Activated T-helper 1 cell treated with anti-CD3 and anti-CD28 coated beads, Interleukin-12 subunit alpha, Interleukin-12 subunit beta, Interleukin-2, Interleukin-4 antibody, amounts not matched to agents 30 ng/mL and 10 ng/mL and 1 ng/mL, durations not matched to agents 14 hours and 24 hours and 36 hours (primary cell): Measurements from ENCODE around the gene BICD1. TPM values are rescaled to one million over a fixed set of nuclear protein-coding genes. Genes with fewer than 3 reads are reported as not detected.

ENCODE experiments used
- DNase-seq: peaks from one replicate; pipeline ENCODE4 v3.0.0; 2021; ENCODE audit warnings: low spot score
- H3K27ac Mint-ChIP-seq: one replicate; pipeline ENCODE4 v1.8.0; 2021; ENCODE audit warnings: mild to moderate bottlenecking, mixed read lengths
- H3K27me3 Mint-ChIP-seq: one replicate; pipeline ENCODE4 v1.8.0; 2022; ENCODE audit warnings: mild to moderate bottlenecking, moderate library complexity, mixed read lengths; ENCODE audit not compliant: insufficient read depth
- H3K36me3 Mint-ChIP-seq: one replicate; pipeline ENCODE4 v1.8.0; 2021; ENCODE audit warnings: low read depth, mixed read lengths
- H3K4me1 Mint-ChIP-seq: one replicate; pipeline ENCODE4 v1.8.0; 2021; ENCODE audit warnings: low read depth, mixed read lengths
- H3K4me3 Mint-ChIP-seq: one replicate; pipeline ENCODE4 v1.8.0; 2021; ENCODE audit warnings: mild to moderate bottlenecking, moderate library complexity, mixed read lengths
- H3K9me3 Mint-ChIP-seq: one replicate; pipeline ENCODE4 v1.8.0; 2021; ENCODE audit warnings: mixed read lengths
- intact Hi-C: fragments of 100-400 bp; cut with micrococcal nuclease; formaldehyde crosslinking; loops from one replicate; pipeline ENCODE4 v1.15.1; 2024
- total RNA-seq: library from RNA; stranded (reverse); gene quantifications from 2 replicates; pipeline ENCODE4 v1.2.3, GENCODE V29; 2022

The BICD1 gene
- total RNA-seq, 1 donor from 2014 or later = 20.9 TPM

DNA sequence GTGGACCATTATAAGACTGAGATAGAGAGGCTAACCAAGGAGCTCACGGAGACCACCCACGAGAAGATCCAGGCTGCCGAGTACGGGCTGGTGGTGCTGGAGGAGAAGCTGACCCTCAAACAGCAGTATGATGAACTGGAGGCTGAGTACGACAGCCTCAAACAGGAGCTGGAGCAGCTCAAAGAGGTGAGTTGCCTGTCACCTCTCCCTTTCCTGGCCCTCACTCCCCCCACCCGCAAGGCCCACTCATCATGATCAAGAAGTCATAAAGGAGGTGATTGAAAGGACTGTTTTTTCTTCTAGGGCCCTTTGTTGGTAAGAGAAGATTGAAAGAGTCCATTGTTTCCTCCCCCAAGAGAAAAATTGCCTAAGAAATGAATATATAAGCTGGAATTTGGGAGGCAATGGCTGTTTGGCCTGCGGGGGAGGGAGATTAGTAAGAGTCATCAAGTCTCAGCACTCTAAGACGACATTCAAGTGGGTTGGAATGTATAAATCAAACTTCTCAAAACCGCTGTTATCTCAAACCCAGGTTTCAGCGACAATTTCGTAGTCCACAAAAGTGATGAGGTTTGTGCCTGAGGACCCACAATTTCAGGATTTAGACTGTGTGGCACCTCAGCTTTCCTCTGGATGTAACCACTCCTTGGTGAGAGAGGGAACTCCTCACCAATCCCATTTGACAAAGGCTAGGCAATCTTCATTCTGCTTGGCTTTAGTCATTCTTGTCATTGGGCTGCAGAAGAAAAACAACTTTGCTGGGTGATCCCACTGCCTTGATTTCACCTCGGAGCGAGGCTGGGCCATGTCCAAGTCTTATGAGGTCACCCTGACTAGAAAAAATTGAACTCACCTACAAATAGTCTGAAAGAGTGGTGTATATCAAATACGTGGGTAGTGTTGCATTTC is 966 bp downstream of the BICD1 start:
- peaks cover 36% of the 10 kb centered on the region for H3K4me1 Mint-ChIP-seq
- H3K27ac Mint-ChIP-seq = peak overlapping the region; percentile 87
- peaks cover 19% of the 10 kb centered on the region for H3K27me3 Mint-ChIP-seq
- DNase-seq = no peak
- peak overlapping the region; percentile 98 for H3K4me3 Mint-ChIP-seq
- H3K9me3 Mint-ChIP-seq = no peaks in the 10 kb centered on the region
- intact Hi-C loops = loop anchor here (1.0 to 10.0 kb wide), 12 partner anchors 27 to 1917 kb away; partner anchors contain the start of genes ALG10, RESF1, SINHCAF and YARS2
- H3K36me3 Mint-ChIP-seq = peaks cover 15% of the 10 kb centered on the region

DNA sequence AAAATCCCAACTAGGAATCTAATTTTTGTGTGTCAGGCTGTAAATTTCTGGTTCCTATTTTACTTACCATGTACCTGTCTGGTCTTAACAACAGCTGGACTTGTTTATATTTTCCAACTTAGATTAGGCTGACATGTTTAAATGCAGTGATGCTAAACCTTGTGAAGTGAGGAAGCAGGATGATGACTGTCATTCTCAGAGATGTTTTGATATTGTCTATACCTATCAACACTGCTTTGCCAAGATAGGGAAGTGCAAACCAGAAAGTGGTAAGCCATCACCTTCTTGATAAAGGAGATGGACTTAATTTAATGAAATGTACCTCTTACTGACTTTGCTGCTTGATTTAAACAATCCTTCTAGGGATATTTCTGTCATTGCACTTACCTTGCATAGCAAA is 2.1 kb downstream of the BICD1 start:
- Mint-ChIP-seq H3K27ac (no peak overlapping the region), H3K4me3 (peak overlapping the region; percentile 74), H3K27me3 (peaks cover 12% of the 10 kb centered on the region), H3K4me1 (peaks cover 36% of the 10 kb centered on the region), H3K9me3 (no peaks in the 10 kb centered on the region), H3K36me3 (peaks cover 15% of the 10 kb centered on the region)
- no peak for DNase-seq
- intact Hi-C loops = loop anchor here (5.0 to 10.0 kb wide), 4 partner anchors 116 to 1916 kb away; partner anchors contain the start of genes ALG10 and SINHCAF

DNA sequence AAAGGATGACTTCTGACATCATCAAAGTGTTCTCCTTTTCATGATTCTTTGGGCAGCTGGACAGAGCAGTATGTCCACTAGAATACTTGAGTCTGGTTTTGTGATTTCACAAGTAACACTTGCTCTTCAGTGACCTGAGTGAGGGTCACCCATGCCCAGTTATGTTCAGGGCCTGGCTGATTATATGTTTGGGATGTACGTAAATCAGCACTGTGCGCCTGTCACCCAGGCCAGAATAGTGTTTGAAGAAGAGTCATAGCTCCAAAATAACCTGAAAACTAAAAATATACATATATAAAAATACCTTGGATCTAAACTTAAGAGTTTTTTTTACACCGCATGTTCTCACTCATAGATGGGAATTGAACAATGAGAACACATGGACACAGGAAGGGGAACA is 3.8 kb downstream of the BICD1 start:
- peaks cover 15% of the 10 kb centered on the region for H3K36me3 Mint-ChIP-seq
- peaks cover 6% of the 10 kb centered on the region for H3K27me3 Mint-ChIP-seq
- peaks cover 36% of the 10 kb centered on the region for H3K4me1 Mint-ChIP-seq
- no peak for DNase-seq
- no peaks in the 10 kb centered on the region for H3K9me3 Mint-ChIP-seq
- no peak overlapping the region for H3K4me3 Mint-ChIP-seq
- H3K27ac Mint-ChIP-seq = no peak overlapping the region
- intact Hi-C loops = no loop called here

DNA sequence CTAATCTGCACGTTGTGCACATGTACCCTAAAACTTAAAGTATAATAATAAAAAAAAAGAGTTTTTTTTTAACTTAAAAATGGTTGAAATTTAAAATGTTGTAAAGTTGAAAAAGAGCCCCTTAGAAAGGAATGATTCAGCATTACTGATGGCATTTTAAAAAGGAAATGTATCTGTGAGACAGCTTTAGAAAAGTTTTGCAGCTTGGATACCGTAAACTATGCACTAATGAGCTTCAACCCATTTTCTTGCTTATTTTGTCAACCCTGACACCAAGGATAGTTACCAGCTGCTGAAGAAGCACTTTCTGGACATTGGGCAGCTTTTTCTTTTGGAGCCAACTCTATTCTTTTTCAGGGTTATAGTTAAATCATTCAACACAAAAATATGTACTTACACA is 4.3 kb downstream of the BICD1 start:
- Mint-ChIP-seq H3K9me3 (no peaks in the 10 kb centered on the region), H3K4me1 (peaks cover 31% of the 10 kb centered on the region), H3K27me3 (peaks cover 2% of the 10 kb centered on the region), H3K27ac (no peak overlapping the region), H3K4me3 (no peak overlapping the region), H3K36me3 (peaks cover 14% of the 10 kb centered on the region)
- intact Hi-C loops = no loop called here
- DNase-seq = no peak

DNA sequence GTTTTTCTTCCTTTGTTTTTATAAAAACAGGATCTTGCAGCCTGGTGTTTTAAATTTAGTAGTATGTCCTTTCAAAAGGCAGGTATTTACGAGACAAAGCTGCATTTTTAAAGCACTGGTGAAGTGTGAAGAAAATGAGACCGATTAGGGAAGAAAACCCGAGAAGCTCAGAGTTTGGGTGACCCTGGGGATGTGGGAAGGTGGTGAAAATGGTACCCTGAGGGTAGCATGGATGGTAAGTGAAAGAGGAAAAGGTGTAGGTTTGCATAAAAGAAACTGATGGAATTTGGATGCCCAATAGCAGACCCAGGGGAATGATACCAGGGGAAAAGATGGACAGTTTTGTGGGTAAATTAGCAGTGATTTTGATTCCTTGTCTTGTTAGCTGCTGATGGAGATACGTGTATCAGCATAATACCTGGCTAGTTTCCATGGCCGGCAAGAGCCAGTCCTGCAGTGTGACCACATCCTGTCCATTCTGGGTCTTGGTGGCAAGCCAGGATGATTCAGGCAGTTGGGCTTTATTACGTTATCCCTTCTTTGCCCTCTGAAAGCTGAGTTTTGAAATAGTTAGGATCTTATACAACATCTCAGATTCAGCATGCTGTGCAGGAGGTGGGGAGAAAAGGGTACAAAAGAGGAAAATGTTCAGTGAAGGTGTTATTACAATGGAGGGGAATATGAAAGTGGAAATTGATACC is 8.9 kb downstream of the BICD1 start:
- Mint-ChIP-seq H3K27me3 (no peaks in the 10 kb centered on the region), H3K9me3 (no peaks in the 10 kb centered on the region), H3K36me3 (peaks cover 11% of the 10 kb centered on the region), H3K4me1 (peaks cover 12% of the 10 kb centered on the region), H3K4me3 (no peak overlapping the region), H3K27ac (no peak overlapping the region)
- DNase-seq = no peak
- intact Hi-C loops = no loop called here

DNA sequence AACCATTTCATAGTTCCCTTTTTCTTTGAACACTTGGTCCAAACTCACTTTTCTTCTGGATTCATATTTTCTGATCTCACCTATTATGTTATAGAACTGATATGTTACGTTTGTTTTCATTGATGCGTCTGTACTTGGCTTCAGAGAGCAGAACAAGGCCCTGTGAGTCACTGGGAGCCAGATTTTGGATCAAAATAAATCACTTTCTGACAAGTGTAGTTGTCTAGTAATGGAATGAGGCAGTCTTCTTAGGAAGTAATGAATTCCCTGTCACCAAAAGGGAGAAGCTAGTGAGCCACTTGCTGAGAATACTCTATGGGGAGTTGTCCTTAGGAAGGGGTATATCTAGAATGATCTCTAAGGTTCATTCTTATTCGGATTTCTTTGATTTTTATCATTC is 10.2 kb downstream of the BICD1 start:
- Mint-ChIP-seq H3K4me1 (peaks cover 14% of the 10 kb centered on the region), H3K27me3 (no peaks in the 10 kb centered on the region), H3K4me3 (no peak overlapping the region), H3K36me3 (peaks cover 11% of the 10 kb centered on the region), H3K27ac (no peak overlapping the region), H3K9me3 (no peaks in the 10 kb centered on the region)
- DNase-seq = no peak
- intact Hi-C loops = no loop called here

DNA sequence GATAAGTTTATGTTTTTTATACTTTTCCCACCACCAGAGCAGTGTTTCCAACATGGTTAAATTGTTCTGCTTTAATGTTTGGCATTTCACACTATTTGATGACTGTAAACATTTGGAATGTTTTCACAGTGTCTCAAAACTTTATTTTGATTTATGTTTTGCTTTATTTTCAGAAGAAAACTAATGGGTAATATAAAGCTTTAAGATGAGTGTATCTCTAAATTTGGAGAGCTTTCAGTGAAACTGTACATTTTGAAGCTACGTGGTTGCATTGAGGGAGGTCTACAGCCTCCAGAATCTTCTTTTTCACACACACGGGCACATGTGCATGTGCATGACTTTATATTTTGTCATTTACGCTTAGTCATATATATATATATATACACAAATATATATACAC is 10.7 kb downstream of the BICD1 start:
- H3K36me3 Mint-ChIP-seq = peaks cover 9% of the 10 kb centered on the region
- H3K9me3 Mint-ChIP-seq = no peaks in the 10 kb centered on the region
- intact Hi-C loops = no loop called here
- no peak overlapping the region for H3K27ac Mint-ChIP-seq
- no peaks in the 10 kb centered on the region for H3K27me3 Mint-ChIP-seq
- DNase-seq = no peak
- peaks cover 14% of the 10 kb centered on the region for H3K4me1 Mint-ChIP-seq
- no peak overlapping the region for H3K4me3 Mint-ChIP-seq

DNA sequence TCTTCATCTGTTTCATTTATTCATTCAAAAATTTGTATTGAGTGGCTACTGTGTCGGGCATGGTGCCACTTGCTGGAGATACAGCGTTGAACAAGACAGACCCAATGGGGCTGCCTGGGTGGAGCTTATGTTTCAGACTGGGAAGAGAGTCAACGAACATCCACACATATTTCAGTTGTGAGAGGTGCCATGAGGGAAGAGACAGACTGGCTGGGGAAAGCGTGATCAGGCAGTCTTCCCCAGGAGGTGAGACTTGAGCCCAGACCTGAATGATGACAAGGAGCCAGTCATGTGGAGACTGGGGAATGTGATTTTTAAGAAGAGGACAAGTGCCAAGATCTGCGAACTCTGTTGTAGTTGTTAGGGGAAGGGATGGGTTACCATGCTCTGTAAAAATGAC is 12.2 kb downstream of the BICD1 start:
- no peaks in the 10 kb centered on the region for H3K9me3 Mint-ChIP-seq
- no peak overlapping the region for H3K4me3 Mint-ChIP-seq
- peaks cover 7% of the 10 kb centered on the region for H3K36me3 Mint-ChIP-seq
- intact Hi-C loops = no loop called here
- no peak for DNase-seq
- no peaks in the 10 kb centered on the region for H3K27me3 Mint-ChIP-seq
- H3K4me1 Mint-ChIP-seq = peaks cover 14% of the 10 kb centered on the region
- peak overlapping the region; percentile 16 for H3K27ac Mint-ChIP-seq

DNA sequence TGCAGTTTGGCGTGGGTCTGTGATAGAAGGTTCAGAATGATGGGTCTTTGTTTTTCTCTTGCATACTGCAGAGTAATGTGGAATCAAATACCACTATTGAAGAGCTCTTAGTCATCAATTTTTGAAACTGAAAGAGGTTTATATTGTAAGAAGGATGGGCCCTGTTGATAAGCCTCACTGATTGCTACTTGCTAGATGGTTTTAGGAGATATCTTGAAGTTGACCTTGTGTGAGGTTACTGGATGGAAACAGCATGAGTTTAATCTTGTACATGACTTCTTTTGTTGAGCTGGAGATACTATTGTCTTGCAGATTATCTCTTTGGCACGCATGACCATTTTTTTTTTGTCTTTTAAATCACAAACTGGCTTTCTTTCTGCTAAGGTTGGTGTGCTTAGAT is 13.8 kb downstream of the BICD1 start:
- Mint-ChIP-seq H3K27ac (no peak overlapping the region), H3K4me3 (no peak overlapping the region), H3K27me3 (no peaks in the 10 kb centered on the region), H3K9me3 (no peaks in the 10 kb centered on the region), H3K36me3 (peaks cover 7% of the 10 kb centered on the region), H3K4me1 (peaks cover 14% of the 10 kb centered on the region)
- no peak for DNase-seq
- intact Hi-C loops = no loop called here

DNA sequence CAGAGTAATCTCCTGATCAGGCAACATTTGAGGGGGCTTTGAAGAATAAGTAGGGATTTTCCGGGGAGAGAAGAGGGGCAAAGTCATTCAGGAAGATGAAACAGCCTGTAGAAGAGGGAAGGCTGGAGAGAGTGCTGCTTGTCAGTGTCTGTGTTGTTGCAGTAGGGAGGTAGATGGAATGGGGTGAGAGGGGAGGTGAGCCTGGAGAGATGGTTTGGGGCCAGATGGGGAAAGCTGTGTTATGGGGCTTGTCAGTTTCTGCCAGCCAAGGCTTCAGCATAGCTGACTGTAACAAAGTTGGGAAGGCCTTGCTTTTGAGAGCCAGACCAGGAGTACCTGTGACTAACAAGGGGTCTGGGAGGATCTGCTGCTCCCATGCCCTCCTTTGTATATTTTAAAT is 18.0 kb downstream of the BICD1 start:
- intact Hi-C loops = no loop called here
- no peak for DNase-seq
- H3K27me3 Mint-ChIP-seq = no peaks in the 10 kb centered on the region
- no peak overlapping the region for H3K4me3 Mint-ChIP-seq
- H3K4me1 Mint-ChIP-seq = peaks cover 7% of the 10 kb centered on the region
- H3K27ac Mint-ChIP-seq = no peak overlapping the region
- no peaks in the 10 kb centered on the region for H3K9me3 Mint-ChIP-seq
- peaks cover 2% of the 10 kb centered on the region for H3K36me3 Mint-ChIP-seq

DNA sequence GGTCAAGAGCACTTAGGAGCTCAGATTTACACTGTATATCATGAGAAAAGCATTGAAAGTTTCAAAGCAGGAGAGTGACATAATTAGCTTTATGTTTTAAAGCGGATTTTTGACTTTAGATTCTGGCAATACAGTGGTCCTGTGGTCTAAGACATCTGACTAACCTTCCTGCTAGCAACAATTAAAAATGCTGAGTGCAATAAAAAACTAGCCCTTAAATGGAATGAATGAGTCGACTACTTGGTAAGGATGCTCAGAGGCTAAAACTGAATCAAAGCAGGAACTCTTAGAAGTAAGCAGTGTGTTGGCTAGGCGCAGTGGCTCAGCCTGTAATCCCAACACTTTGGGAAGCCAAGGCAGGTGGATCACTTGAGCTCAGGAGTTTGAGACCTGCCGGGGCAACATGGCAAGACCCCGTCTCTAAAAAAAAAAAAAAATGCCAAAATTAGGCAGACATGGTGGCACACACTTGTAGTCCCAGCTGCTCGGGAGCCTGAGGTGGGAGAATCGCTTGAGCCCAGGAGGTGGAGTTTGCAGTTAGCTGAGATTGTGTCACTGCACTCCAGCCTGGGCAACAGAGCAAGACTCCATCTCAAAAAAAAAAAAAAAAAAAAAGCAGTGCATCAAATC is 18.9 kb downstream of the BICD1 start:
- intact Hi-C loops = no loop called here
- peaks cover 1% of the 10 kb centered on the region for H3K4me1 Mint-ChIP-seq
- H3K4me3 Mint-ChIP-seq = no peak overlapping the region
- H3K36me3 Mint-ChIP-seq = no peaks in the 10 kb centered on the region
- DNase-seq = no peak
- no peaks in the 10 kb centered on the region for H3K9me3 Mint-ChIP-seq
- no peak overlapping the region for H3K27ac Mint-ChIP-seq
- no peaks in the 10 kb centered on the region for H3K27me3 Mint-ChIP-seq

DNA sequence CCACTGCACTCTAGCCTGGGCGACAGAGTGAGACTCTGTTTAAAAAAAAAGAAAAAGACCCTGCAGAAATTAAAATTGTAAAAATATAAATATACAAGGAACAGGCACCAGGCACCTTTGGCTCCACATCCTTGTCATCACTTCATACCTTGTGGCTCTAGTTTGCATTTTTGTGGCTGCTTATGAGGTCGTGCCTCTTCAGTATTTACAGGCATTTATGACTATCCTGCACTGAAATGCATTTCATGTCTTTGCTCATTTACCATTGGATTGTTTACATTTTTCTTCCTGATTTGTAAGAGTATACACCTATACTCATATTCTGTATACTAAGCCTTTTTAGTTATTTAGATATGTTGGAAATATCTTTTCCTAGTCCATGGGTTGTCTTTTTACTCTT is 20.1 kb downstream of the BICD1 start:
- Mint-ChIP-seq H3K4me1 (no peaks in the 10 kb centered on the region), H3K4me3 (no peak overlapping the region)
- DNase-seq = no peak

DNA sequence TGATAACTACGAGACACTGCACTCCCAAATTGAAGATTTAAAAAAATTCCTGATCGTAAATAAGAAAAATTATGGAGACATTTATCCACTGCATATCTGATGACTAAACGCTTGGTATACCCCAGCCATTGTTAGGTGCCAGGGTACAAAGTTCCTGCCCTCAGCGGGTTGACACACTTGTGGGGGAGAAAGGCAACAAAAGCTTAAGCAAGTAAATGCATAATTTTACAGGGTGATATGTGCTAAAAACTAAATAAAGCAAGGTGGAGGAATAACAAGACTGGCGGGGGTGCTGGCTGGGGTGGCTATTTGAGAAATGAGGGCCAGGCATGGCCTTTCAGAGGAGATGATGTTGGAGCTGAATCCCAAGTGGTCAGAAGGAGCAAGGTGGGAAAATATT is 25.0 kb downstream of the BICD1 start:
- no peaks in the 10 kb centered on the region for H3K36me3 Mint-ChIP-seq
- H3K9me3 Mint-ChIP-seq = no peaks in the 10 kb centered on the region
- H3K4me3 Mint-ChIP-seq = no peak overlapping the region
- H3K27ac Mint-ChIP-seq = no peak overlapping the region
- DNase-seq = no peak
- H3K27me3 Mint-ChIP-seq = peaks cover 4% of the 10 kb centered on the region
- intact Hi-C loops = loop anchor here (5.0 to 10.0 kb wide), 4 partner anchors 126 to 1893 kb away; partner anchors contain the start of genes ALG10, DNM1L and SINHCAF
- peaks cover 15% of the 10 kb centered on the region for H3K4me1 Mint-ChIP-seq

More for the DNA sequence above, 20.1 kb downstream of the BICD1 start:
- Mint-ChIP-seq H3K36me3 (no peaks in the 10 kb centered on the region), H3K27me3 (peaks cover 2% of the 10 kb centered on the region), H3K9me3 (no peaks in the 10 kb centered on the region), H3K27ac (no peak overlapping the region)
- intact Hi-C loops = no loop called here
